Measurements from ENCODE around the gene CCDC43.

The CCDC43 gene

GRCh38 chr17:44627513-44628242 lies 61.9 kb downstream of the CCDC43 start:
- DNase-seq (ENCODE audit: low read depth in 2 of 2, low spot score in 1 of 2), result no peak
